ENCODE measurements around the gene COL5A1.

COL5A1 gene

GRCh38 chr9:134627417-134628353 is 13.9 kb upstream of the COL5A1 start:
- no peak overlapping the region for H3K4me3 ChIP-seq (ENCODE audit: low read depth, low read length)
- no peak overlapping the region for H3K4me2 ChIP-seq (ENCODE audit: low read length)
- H3K79me2 ChIP-seq: no peaks in the 10 kb centered on the region
- no peaks in the 10 kb centered on the region for H3K27me3 ChIP-seq (ENCODE audit: control insufficient read depth, insufficient read depth, low read length)
- no peak for TF ChIP-seq CTCF (IDR thresholded peaks at IDR 0.05)
- H3K9me3 ChIP-seq (ENCODE audit: control insufficient read depth, low read length): no peaks in the 10 kb centered on the region
- no peak overlapping the region for H3K27ac ChIP-seq
- H3K36me3 ChIP-seq (ENCODE audit: control insufficient read depth, insufficient read depth, low read length): no peaks in the 10 kb centered on the region
- no peaks in the 10 kb centered on the region for H3K4me1 ChIP-seq
- H2AFZ ChIP-seq: no peak overlapping the region
- no peak overlapping the region for H3K9ac ChIP-seq

GRCh38 chr9:134628354-134628736 is 13.3 kb upstream of the COL5A1 start:
- Histone ChIP-seq H3K36me3 (ENCODE audit: control insufficient read depth, insufficient read depth, low read length) (no peaks in the 10 kb centered on the region), H2AFZ (no peak overlapping the region), H3K4me1 (no peaks in the 10 kb centered on the region), H3K9ac (no peak overlapping the region), H3K9me3 (ENCODE audit: control insufficient read depth, low read length) (no peaks in the 10 kb centered on the region), H3K79me2 (no peaks in the 10 kb centered on the region), H3K27ac (no peak overlapping the region), H3K4me2 (ENCODE audit: low read length) (no peak overlapping the region), H3K4me3 (ENCODE audit: low read depth, low read length) (no peak overlapping the region), H3K27me3 (ENCODE audit: control insufficient read depth, insufficient read depth, low read length) (no peaks in the 10 kb centered on the region)
- no peak for TF ChIP-seq CTCF (IDR thresholded peaks at IDR 0.05)

DNA sequence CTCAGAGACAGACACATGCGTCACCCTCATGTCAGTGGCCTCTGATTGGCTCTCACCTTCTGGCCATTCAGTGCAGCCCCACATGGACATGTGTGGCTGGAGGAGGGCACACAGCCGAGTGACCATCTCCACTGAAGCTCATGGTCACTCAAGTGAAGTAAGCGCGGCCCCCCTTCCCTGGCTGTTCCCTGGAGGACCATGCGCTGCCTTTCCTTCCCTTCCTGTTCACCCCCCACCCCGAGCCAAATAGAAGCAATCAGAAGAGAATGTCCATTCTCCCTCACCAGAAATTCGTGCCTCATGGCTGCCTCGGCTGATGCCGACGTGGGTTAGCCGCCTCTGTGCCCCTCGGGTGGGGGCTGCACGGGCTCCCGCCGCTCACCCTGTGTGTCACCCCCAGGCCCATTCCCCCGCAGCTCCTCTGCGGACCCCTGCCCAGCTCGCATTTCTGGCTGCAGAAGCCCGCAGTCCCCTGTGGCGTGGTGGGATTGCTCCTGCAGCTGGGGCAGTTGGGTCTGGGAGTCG is 12.5 kb upstream of the COL5A1 start:
- no peaks in the 10 kb centered on the region for H3K36me3 ChIP-seq (ENCODE audit: control insufficient read depth, insufficient read depth, low read length)
- H3K4me1 ChIP-seq: no peaks in the 10 kb centered on the region
- H2AFZ ChIP-seq: no peak overlapping the region
- H3K27ac ChIP-seq: no peak overlapping the region
- no peaks in the 10 kb centered on the region for H3K79me2 ChIP-seq
- H3K27me3 ChIP-seq (ENCODE audit: control insufficient read depth, insufficient read depth, low read length): no peaks in the 10 kb centered on the region
- no peaks in the 10 kb centered on the region for H3K9me3 ChIP-seq (ENCODE audit: control insufficient read depth, low read length)
- no peak overlapping the region for H3K9ac ChIP-seq
- no peak overlapping the region for H3K4me2 ChIP-seq (ENCODE audit: low read length)
- no peak for TF ChIP-seq CTCF (IDR thresholded peaks at IDR 0.05)
- no peak overlapping the region for H3K4me3 ChIP-seq (ENCODE audit: low read depth, low read length)

DNA sequence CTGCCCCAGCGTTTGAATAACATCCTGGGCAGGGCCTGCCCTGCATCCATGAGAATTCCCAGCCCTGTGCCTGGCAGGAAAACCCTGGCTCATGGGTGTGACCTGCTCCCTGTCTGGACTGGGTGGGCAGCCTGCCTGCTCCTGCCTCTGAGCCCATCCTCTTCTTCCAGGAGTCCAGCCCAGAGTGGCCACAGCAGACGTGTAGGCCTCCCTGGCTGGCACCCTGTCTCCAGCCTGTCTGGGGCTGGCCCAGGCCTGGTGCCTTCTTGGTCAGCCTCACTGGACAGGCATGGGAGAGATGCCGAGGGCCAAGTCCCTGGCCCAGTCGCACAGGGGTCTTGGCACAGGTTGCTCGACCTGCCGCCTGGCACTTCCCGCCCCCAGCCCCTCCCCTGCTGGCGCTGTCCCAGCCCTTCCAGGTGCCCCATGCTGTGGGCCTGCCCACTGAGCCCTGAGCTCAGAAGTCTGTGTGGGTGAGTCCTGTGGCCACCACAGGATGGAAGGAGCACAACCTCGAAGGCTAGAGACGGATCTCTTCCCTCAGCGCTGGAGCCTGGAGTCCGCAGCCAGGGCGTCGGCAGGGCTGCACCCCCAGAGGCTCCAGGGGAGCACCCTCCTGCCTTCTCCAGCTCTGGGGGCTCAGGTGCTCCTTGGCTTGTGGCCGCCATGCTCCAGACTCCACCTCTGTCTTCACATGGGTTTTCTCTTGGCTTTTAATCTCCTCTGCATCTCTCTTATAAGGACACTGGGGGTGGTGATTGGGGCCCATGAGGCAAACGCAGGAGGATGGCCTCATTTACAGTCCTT is 11.8 kb upstream of the COL5A1 start:
- no peaks in the 10 kb centered on the region for H3K79me2 ChIP-seq
- no peaks in the 10 kb centered on the region for H3K27me3 ChIP-seq (ENCODE audit: control insufficient read depth, insufficient read depth, low read length)
- H3K36me3 ChIP-seq (ENCODE audit: control insufficient read depth, insufficient read depth, low read length): no peaks in the 10 kb centered on the region
- H3K4me2 ChIP-seq (ENCODE audit: low read length): no peak overlapping the region
- H3K27ac ChIP-seq: no peak overlapping the region
- no peak overlapping the region for H3K4me3 ChIP-seq (ENCODE audit: low read depth, low read length)
- H2AFZ ChIP-seq: no peak overlapping the region
- TF ChIP-seq CTCF (IDR thresholded peaks at IDR 0.05): no peak
- no peak overlapping the region for H3K9ac ChIP-seq
- H3K4me1 ChIP-seq: no peaks in the 10 kb centered on the region
- H3K9me3 ChIP-seq (ENCODE audit: control insufficient read depth, low read length): no peaks in the 10 kb centered on the region
